GM12892 (cell line): ENCODE measurements around the gene TRIM68. TPM values are rescaled to one million over a fixed set of nuclear protein-coding genes. Genes with fewer than 3 reads are reported as not detected.
A peak's percentile ranks its signal among the peaks of the same experiment; 100 is the strongest.

Source experiments
- DNase-seq: peaks from one replicate; pipeline ENCODE4 v3.0.0; 2011; ENCODE audit not compliant: insufficient read length
- FAIRE-seq: peaks from 2 replicates; lab custom pipeline; 2011; peaks lifted over from hg19 to GRCh38; lab: Jason Lieb, UNC
- POLR2A ChIP-seq: IDR thresholded peaks from 2 replicates; pipeline ENCODE4 v1.6.1; 2011; ENCODE audit warnings: low read depth, low read length, control low read depth
- POLR2AphosphoS5 ChIP-seq: IDR thresholded peaks from 2 replicates; pipeline ENCODE4 v1.6.1; 2011; ENCODE audit warnings: low read depth, low read length, control low read depth
- TAF1 ChIP-seq: IDR thresholded peaks from 2 replicates; pipeline ENCODE4 v1.6.1; 2011; ENCODE audit warnings: low read depth, mild to moderate bottlenecking, control low read depth, low read length, borderline replicate concordance
- polyA plus RNA-seq: library from polyadenylated mRNA; unstranded; fragments of >200 nt; gene quantifications from one replicate; pipeline ENCODE4 v1.2.1, GENCODE V29; 2012; ENCODE audit warnings: missing spikeins, inconsistent platforms; ENCODE audit not compliant: missing spikeins

Gene TRIM68, protein sequence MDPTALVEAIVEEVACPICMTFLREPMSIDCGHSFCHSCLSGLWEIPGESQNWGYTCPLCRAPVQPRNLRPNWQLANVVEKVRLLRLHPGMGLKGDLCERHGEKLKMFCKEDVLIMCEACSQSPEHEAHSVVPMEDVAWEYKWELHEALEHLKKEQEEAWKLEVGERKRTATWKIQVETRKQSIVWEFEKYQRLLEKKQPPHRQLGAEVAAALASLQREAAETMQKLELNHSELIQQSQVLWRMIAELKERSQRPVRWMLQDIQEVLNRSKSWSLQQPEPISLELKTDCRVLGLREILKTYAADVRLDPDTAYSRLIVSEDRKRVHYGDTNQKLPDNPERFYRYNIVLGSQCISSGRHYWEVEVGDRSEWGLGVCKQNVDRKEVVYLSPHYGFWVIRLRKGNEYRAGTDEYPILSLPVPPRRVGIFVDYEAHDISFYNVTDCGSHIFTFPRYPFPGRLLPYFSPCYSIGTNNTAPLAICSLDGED
- 6.7 TPM for polyA plus RNA-seq

DNA sequence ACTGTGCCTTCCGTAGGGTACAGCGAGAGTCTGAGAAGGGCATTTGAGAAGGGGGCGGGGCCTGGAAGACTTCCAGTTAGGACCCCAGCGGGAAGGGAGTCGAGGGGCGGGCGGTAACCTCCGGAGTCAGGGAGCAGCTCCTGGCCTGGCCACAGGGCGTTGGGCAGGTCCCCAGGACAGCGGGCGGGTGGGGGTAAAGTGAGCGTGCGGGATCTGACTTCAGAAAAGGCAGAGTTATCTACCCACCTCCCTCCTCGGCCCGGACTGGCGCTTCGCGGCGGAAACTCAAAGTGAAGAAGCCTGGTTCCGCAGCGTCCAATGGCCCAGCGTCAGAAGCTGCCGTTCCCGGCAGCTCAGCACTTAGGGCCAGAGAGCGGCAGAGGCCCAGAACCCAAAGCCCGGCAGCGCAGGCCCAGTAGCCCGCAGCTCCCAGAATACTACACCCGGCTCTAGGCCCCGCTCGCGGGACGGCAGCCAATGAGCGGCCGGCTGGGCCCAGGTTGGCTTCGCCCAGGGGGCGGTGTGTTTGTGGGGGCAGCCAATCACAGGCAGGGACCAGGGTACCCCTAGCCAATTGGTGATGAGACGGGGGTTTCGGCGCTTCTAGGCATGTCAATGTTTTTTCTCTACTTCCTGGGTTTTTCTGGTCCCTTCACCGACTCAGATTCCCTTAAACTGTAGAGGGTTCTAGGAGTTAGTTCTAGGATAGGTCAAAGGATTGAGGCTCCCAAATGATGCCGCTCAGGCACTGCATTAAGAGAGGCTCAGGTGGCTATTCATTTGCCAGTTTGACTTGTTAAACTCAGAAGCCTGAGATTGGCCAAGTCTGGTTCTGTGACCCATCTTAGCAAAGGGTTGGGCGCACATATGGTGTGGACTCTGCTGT lies at the start of gene TRIM68:
TSS of gene TRIM68 (minus strand) at position 451 of the 886 bp plus-strand sequence. CDS start 2,727 bp downstream, outside the sequence.
- peak; percentile 89 for DNase-seq
- peak; percentile 100 for FAIRE-seq
- TF ChIP-seq TAF1 (no peak), POLR2AphosphoS5 (peak; percentile 60; the same call in 1 of the 2 replicates), POLR2A (peak; percentile 89)

DNA sequence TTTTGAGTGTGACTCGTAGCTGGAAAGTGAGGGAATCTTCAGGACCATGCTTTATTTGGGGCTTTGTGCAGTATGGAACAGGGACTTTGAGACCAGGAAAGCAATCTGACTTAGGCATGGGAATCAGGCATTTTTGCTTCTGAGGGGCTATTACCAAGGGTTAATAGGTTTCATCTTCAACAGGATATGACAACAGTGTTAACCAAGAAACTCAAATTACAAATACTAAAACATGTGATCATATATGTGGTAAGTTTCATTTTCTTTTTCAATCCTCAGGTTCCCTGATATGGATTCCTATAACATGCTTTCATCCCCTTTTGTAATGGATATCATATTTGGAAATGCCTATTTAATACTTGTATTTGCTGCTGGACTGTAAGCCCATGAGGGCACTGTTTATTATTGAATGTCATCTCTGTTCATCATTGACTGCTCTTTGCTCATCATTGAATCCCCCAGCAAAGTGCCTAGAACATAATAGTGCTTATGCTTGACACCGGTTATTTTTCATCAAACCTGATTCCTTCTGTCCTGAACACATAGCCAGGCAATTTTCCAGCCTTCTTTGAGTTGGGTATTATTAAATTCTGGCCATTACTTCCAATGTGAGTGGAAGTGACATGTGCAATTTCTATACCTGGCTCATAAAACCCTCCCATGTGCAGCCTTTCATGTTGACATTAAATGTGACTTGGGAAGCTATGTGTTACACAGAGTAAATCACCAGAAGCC lies 46.8 kb upstream of the TRIM68 start:
- DNase-seq (no peak), FAIRE-seq (peak; percentile 71)
- no peak for TF ChIP-seq POLR2AphosphoS5
- no peak for TF ChIP-seq POLR2A
- TF ChIP-seq TAF1, result no peak

- TF ChIP-seq TAF1 (no peak), POLR2AphosphoS5 (no peak), POLR2A (no peak)
- DNase-seq (no peak), FAIRE-seq (no peak)
Observed at GRCh38 chr11:4647766-4648165, 39.7 kb upstream of the TRIM68 start.

- TF ChIP-seq POLR2AphosphoS5 (no peak), POLR2A (no peak), TAF1 (no peak)
- FAIRE-seq (no peak), DNase-seq (no peak)
Observed at GRCh38 chr11:4645974-4646373, 37.9 kb upstream of the TRIM68 start.

- FAIRE-seq, result no peak
- TF ChIP-seq POLR2AphosphoS5 (no peak), TAF1 (no peak), POLR2A (no peak)
- DNase-seq, result no peak
Observed at GRCh38 chr11:4644233-4644632, 36.2 kb upstream of the TRIM68 start.

DNA sequence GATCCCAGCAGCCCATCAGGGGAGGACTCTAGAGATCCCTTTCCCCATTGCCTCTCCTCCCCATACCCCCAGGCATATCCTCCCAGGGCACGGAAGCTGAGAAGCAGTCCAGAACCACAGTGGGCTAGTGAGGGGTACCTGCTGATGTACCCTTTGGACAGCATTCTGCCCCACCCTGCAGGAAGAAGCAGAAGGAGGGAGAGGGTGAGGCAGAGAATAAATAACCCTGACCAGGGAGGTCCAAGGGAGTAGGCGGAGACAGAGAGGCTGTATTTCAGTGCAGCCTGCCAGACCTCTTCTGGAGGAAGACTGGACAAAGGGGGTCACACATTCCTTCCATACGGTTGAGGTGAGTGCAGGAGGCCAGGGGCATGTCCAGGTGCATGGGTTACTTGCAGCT lies 35.7 kb upstream of the TRIM68 start, which contains the start of gene OR51E1:
TSS of gene OR51E1 (plus strand) at position 301 of the 400 bp plus-strand sequence. CDS start 8,545 bp downstream, outside the sequence.
- no peak for DNase-seq
- TF ChIP-seq POLR2AphosphoS5, result no peak
- no peak for TF ChIP-seq TAF1
- TF ChIP-seq POLR2A, result no peak
- no peak for FAIRE-seq

GRCh38 chr11:4643076-4643475 lies 35.0 kb upstream of the TRIM68 start:
- DNase-seq (no peak), FAIRE-seq (no peak)
- TF ChIP-seq POLR2A (no peak), POLR2AphosphoS5 (no peak), TAF1 (no peak)

DNA sequence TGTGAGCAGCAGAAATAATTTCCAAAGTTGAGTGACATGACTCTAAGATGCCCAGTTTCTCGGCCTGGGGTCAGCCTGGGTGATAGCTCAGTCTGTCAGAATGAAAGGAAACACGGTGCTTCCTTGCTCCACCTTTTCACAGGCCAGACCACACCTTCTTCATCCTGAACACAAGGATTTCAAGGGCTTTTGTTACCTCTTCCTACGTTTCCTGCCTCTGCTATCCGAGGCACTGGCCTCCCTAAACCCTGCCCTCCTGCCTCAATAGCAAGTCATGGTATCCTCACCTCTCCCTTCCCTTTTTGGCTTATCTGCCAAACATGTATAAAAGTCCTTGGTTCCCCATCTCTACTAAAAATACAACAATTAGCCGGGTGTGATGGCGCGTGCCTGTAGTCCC lies 34.0 kb upstream of the TRIM68 start:
- no peak for FAIRE-seq
- TF ChIP-seq TAF1 (no peak), POLR2A (no peak), POLR2AphosphoS5 (no peak)

DNA sequence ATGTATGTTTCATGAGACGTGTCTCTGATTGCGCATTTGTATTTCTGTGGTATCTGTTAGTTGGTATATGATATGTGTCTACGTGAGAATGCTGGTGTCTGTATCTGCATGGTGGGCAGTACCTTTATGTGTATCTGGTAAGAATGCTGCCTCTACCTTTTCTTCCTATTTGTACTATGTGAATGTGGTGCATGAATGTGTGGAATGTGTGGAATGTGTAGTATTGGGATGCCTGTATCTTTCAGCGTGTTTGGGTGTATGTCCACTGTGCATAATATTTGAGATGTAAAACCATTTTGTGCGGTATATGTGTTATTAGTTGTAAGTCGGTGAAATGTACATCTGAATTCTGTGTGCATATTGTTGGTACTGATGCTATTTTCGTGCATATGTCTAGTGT lies 33.5 kb upstream of the TRIM68 start:
- no peak for DNase-seq
- FAIRE-seq, result no peak
- no peak for TF ChIP-seq POLR2A
- no peak for TF ChIP-seq TAF1
- no peak for TF ChIP-seq POLR2AphosphoS5

More for the DNA sequence above, 34.0 kb upstream of the TRIM68 start:
- DNase-seq, result no peak

GRCh38 chr11:4639931-4640330 lies 31.9 kb upstream of the TRIM68 start:
- no peak for DNase-seq
- no peak for TF ChIP-seq TAF1
- TF ChIP-seq POLR2AphosphoS5, result no peak
- no peak for TF ChIP-seq POLR2A
- no peak for FAIRE-seq
